Measurements from ENCODE around the gene GOLGB1.
A peak's percentile ranks its signal among the peaks of the same experiment; 100 is the strongest.

GOLGB1 gene, protein sequence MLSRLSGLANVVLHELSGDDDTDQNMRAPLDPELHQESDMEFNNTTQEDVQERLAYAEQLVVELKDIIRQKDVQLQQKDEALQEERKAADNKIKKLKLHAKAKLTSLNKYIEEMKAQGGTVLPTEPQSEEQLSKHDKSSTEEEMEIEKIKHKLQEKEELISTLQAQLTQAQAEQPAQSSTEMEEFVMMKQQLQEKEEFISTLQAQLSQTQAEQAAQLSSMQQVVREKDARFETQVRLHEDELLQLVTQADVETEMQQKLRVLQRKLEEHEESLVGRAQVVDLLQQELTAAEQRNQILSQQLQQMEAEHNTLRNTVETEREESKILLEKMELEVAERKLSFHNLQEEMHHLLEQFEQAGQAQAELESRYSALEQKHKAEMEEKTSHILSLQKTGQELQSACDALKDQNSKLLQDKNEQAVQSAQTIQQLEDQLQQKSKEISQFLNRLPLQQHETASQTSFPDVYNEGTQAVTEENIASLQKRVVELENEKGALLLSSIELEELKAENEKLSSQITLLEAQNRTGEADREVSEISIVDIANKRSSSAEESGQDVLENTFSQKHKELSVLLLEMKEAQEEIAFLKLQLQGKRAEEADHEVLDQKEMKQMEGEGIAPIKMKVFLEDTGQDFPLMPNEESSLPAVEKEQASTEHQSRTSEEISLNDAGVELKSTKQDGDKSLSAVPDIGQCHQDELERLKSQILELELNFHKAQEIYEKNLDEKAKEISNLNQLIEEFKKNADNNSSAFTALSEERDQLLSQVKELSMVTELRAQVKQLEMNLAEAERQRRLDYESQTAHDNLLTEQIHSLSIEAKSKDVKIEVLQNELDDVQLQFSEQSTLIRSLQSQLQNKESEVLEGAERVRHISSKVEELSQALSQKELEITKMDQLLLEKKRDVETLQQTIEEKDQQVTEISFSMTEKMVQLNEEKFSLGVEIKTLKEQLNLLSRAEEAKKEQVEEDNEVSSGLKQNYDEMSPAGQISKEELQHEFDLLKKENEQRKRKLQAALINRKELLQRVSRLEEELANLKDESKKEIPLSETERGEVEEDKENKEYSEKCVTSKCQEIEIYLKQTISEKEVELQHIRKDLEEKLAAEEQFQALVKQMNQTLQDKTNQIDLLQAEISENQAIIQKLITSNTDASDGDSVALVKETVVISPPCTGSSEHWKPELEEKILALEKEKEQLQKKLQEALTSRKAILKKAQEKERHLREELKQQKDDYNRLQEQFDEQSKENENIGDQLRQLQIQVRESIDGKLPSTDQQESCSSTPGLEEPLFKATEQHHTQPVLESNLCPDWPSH (N-terminal part only)

DNA sequence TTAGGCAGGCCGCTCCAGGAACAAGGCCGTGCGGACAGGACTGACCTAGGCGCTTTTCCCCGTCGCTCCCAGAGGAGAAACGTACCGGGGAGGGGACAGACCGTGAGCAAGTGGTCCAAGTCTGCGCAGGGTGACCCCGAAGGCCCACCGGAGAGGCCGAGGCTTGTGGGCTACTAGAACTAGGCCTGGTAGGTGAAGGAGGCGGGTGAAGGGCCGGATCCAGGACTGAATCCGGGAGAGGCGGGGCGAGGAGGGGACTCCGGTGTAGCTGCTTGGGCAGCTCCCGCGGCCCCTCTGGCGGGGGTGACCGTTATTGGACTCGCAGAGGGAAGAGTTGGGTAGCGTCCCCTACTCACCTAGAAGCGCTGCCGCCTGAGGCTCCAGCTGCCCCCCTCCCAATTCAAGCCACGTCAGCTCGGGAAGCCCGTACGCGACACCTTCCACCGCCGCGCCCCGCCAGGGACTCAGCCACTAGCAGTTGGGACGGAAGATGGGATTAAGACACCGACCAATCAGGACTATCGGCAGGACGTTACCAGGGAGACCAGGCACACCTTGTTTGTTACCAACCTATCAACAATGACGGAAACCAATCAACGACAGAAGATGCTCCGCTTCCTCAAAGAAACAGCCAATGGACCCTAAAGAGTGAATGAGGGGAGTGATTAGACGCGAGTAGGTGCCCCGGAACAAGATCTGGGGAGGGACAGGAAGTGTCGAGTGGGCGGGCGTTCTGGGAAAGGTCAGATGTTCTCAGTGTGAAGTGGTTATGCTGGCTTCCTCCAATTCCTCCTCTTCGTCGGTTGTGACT lies at the start of gene GOLGB1:
TSS of gene GOLGB1 (minus strand) at position 466 of the 811 bp plus-strand sequence. CDS start 18,770 bp downstream, outside the sequence.
- H4K20me1 ChIP-seq (ENCODE audit: insufficient read depth, low read length, poor library complexity, severe bottlenecking): peaks cover 32% of the 10 kb centered on the region
- no peak for TF ChIP-seq EZH2phosphoT487 (IDR thresholded peaks at IDR 0.05; ENCODE audit: borderline replicate concordance)
- peak within 1 kb of the TSS; percentile 89 for H3K4me2 ChIP-seq (ENCODE audit: low read depth, low read length, poor library complexity, severe bottlenecking)
- peaks cover 38% of the 10 kb centered on the region for H3K79me2 ChIP-seq (ENCODE audit: insufficient read depth, low read length)
- no peaks in the 10 kb centered on the region for H3K27me3 ChIP-seq (ENCODE audit: insufficient read depth, low read length, poor library complexity, severe bottlenecking)
- no peaks in the 10 kb centered on the region for H3K9me3 ChIP-seq (ENCODE audit: insufficient read depth, low read depth, low read length)
- no peaks in the 10 kb centered on the region for H3K9me2 ChIP-seq (replicated peaks; ENCODE audit: low read depth, low read length)
- H3F3A ChIP-seq (ENCODE audit: low read depth): no peaks in the 10 kb centered on the region
- H3K4me3 ChIP-seq (ENCODE audit: low read length, poor library complexity, severe bottlenecking): peak within 1 kb of the TSS; percentile 98
- H3K4me1 ChIP-seq (ENCODE audit: insufficient read depth, low read length, poor library complexity, severe bottlenecking): peaks cover 37% of the 10 kb centered on the region
- H3K36me3 ChIP-seq (ENCODE audit: insufficient read depth, low read length): no peaks in the 10 kb centered on the region
- peak within 1 kb of the TSS; percentile 83 for H3K9ac ChIP-seq (ENCODE audit: low read depth, low read length, poor library complexity, severe bottlenecking)
- peak within 1 kb of the TSS; percentile 69 for H2AFZ ChIP-seq (ENCODE audit: low read length)

DNA sequence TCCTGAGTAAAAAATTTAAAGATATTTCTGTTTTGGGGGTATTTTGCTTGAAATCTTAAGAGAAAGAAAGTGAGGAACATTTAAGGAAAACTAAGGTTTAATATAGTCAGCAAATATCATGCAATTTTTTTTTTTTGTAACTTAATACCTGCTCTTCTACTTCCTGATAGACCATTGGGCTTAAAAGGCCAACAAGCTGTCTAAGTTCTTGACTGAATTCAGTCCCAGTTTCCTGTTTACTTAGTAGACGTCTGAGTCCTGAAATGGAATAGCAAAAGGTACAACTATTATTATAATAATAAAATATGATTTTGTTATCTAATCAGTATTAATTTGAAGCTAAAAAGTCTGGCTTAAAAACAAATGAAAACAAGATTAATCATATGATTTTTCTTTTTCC lies 47.4 kb upstream of the GOLGB1 start:
- Histone ChIP-seq H3K9me3 (ENCODE audit: insufficient read depth, low read depth, low read length) (no peaks in the 10 kb centered on the region), H2AFZ (ENCODE audit: low read length) (no peak overlapping the region), H3K79me2 (ENCODE audit: insufficient read depth, low read length) (no peaks in the 10 kb centered on the region), H3K4me3 (ENCODE audit: low read length, poor library complexity, severe bottlenecking) (no peak overlapping the region), H3K36me3 (ENCODE audit: insufficient read depth, low read length) (peaks cover 41% of the 10 kb centered on the region; the same call in 1 of the 2 replicates), H3K4me1 (ENCODE audit: insufficient read depth, low read length, poor library complexity, severe bottlenecking) (no peaks in the 10 kb centered on the region), H3K9me2 (replicated peaks; ENCODE audit: low read depth, low read length) (no peaks in the 10 kb centered on the region), H3K9ac (ENCODE audit: low read depth, low read length, poor library complexity, severe bottlenecking) (no peak overlapping the region), H3K4me2 (ENCODE audit: low read depth, low read length, poor library complexity, severe bottlenecking) (no peak overlapping the region), H4K20me1 (ENCODE audit: insufficient read depth, low read length, poor library complexity, severe bottlenecking) (no peaks in the 10 kb centered on the region), H3K27me3 (ENCODE audit: insufficient read depth, low read length, poor library complexity, severe bottlenecking) (no peaks in the 10 kb centered on the region), H3F3A (ENCODE audit: low read depth) (no peaks in the 10 kb centered on the region)
- TF ChIP-seq EZH2phosphoT487 (IDR thresholded peaks at IDR 0.05; ENCODE audit: borderline replicate concordance): no peak
- TF ChIP-seq, protein P1, sequence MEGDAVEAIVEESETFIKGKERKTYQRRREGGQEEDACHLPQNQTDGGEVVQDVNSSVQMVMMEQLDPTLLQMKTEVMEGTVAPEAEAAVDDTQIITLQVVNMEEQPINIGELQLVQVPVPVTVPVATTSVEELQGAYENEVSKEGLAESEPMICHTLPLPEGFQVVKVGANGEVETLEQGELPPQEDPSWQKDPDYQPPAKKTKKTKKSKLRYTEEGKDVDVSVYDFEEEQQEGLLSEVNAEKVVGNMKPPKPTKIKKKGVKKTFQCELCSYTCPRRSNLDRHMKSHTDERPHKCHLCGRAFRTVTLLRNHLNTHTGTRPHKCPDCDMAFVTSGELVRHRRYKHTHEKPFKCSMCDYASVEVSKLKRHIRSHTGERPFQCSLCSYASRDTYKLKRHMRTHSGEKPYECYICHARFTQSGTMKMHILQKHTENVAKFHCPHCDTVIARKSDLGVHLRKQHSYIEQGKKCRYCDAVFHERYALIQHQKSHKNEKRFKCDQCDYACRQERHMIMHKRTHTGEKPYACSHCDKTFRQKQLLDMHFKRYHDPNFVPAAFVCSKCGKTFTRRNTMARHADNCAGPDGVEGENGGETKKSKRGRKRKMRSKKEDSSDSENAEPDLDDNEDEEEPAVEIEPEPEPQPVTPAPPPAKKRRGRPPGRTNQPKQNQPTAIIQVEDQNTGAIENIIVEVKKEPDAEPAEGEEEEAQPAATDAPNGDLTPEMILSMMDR (conservative IDR thresholded peaks at IDR 0.05; ENCODE audit: low read length): no peak

DNA sequence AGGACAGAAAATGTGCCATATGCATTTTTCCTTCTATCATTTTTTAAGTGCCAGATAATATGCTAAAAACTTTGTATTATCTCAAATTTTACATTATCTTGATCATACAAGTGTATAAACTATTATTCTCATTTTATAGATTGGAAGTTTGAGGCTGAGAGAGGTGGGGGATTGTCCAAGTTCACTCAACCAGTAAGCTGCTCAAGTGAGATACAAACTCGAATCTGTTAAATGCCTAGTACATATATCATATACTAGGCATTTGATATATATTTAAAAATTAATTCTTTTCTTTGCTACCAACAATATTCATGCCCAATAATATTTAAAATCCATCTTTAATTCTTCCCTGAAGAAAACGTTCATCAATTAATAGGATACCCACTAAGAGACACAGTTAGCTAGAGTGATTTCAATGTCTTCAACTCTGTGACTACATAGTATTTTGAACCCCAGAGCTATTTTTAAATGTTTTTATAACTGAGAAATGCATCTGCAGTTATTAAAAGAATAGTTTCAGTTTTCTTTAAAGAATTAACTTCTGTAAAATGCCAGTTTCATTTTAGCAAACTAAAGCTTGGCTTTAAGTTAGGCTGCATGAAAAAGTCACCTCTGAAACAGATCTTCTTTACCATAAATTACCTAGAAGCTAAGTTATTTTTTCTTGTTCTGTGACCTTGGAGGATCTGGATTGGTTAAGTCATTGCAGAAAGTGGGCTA lies 44.9 kb upstream of the GOLGB1 start:
- H3F3A ChIP-seq (ENCODE audit: low read depth): no peaks in the 10 kb centered on the region
- H4K20me1 ChIP-seq (ENCODE audit: insufficient read depth, low read length, poor library complexity, severe bottlenecking): no peaks in the 10 kb centered on the region
- H3K4me3 ChIP-seq (ENCODE audit: low read length, poor library complexity, severe bottlenecking): no peak overlapping the region
- H3K27me3 ChIP-seq (ENCODE audit: insufficient read depth, low read length, poor library complexity, severe bottlenecking): no peaks in the 10 kb centered on the region
- no peak overlapping the region for H2AFZ ChIP-seq (ENCODE audit: low read length)
- H3K4me2 ChIP-seq (ENCODE audit: low read depth, low read length, poor library complexity, severe bottlenecking): no peak overlapping the region
- no peak for TF ChIP-seq EZH2phosphoT487 (IDR thresholded peaks at IDR 0.05; ENCODE audit: borderline replicate concordance)
- TF ChIP-seq, protein P1 (conservative IDR thresholded peaks at IDR 0.05; ENCODE audit: low read length): no peak
- peaks cover 50% of the 10 kb centered on the region; the same call in 1 of the 2 replicates for H3K36me3 ChIP-seq (ENCODE audit: insufficient read depth, low read length)
- H3K9me2 ChIP-seq (replicated peaks; ENCODE audit: low read depth, low read length): no peaks in the 10 kb centered on the region
- H3K9me3 ChIP-seq (ENCODE audit: insufficient read depth, low read depth, low read length): no peaks in the 10 kb centered on the region
- H3K4me1 ChIP-seq (ENCODE audit: insufficient read depth, low read length, poor library complexity, severe bottlenecking): no peaks in the 10 kb centered on the region
- no peak overlapping the region for H3K9ac ChIP-seq (ENCODE audit: low read depth, low read length, poor library complexity, severe bottlenecking)
- no peaks in the 10 kb centered on the region for H3K79me2 ChIP-seq (ENCODE audit: insufficient read depth, low read length)

Data from Loucy (cell line).